CD4-positive, alpha-beta T cell (primary cell): ENCODE results near the gene LACTB. TPM values are rescaled to one million over a fixed set of nuclear protein-coding genes. Genes with fewer than 3 reads are reported as not detected.

Experiments
- ATAC-seq: fragments of 200-7000 bp; cut with Tn5 transposase; one replicate; pipeline ENCODE4 v1.10.0; 2022; ENCODE audit warnings: mild to moderate bottlenecking; ENCODE audit not compliant: poor library complexity
- CTCF ChIA-PET: fragments of 350-600 bp; sonication (Branson Sonifier 250); formaldehyde crosslinking; loops from one replicate; lab custom pipeline; 2021; ENCODE audit warnings: antibody characterized with exemption, inconsistent platforms; lab: Charles Lee
- POLR2A ChIA-PET: fragments of 350-600 bp; sonication (Branson Sonifier 250); formaldehyde crosslinking; loops from one replicate; lab custom pipeline; 2021; ENCODE audit warnings: antibody characterized with exemption, inconsistent platforms; lab: Charles Lee
- DNase-seq, 14 experiments: peaks; one replicate each; pipeline ENCODE4 v3.0.0-alpha.2; 2013 to 2020; ENCODE audit warnings: mixed read lengths in 2 of 14
- H3K27ac ChIP-seq, 2 donors: one replicate each; pipeline versions ENCODE4 v1.5.1 to v1.7.0; 2013; ENCODE audit warnings: low read length in 2 of 2, low read depth in 1 of 2, mild to moderate bottlenecking in 1 of 2
- H3K27me3 ChIP-seq, 2 experiments: 1 replicate in 1 of 2; 2 replicates in 1 of 2; pipeline versions ENCODE4 v1.6.1 to v1.7.0; 2013; ENCODE audit warnings: low read length in 2 of 2, control low read depth in 1 of 2, mild to moderate bottlenecking in 1 of 2, moderate library complexity in 1 of 2; ENCODE audit not compliant: insufficient read depth in 2 of 2, control insufficient read depth in 1 of 2
- H3K36me3 ChIP-seq: one replicate; pipeline ENCODE4 v1.6.1; 2013; ENCODE audit warnings: low read length, control low read depth; ENCODE audit not compliant: insufficient read depth
- H3K4me1 ChIP-seq: one replicate; pipeline ENCODE4 v1.6.1; 2013; ENCODE audit warnings: low read length, control low read depth; ENCODE audit not compliant: insufficient read depth
- H3K4me3 ChIP-seq: one replicate; pipeline ENCODE4 v1.5.1; 2013; ENCODE audit warnings: mild to moderate bottlenecking, low read length, moderate library complexity
- H3K9me3 ChIP-seq, 2 experiments: 1 replicate in 1 of 2; 2 replicates in 1 of 2; pipeline versions ENCODE4 v1.6.1 to v1.7.0; 2013; ENCODE audit warnings: low read length in 2 of 2, mild to moderate bottlenecking in 2 of 2, control low read depth in 1 of 2, moderate library complexity in 1 of 2; ENCODE audit not compliant: control insufficient read depth in 1 of 2, insufficient read depth in 1 of 2
- H3K27ac Mint-ChIP-seq: one replicate; pipeline ENCODE4 v1.8.0; 2020; ENCODE audit warnings: mixed read lengths
- H3K27me3 Mint-ChIP-seq: one replicate; pipeline ENCODE4 v1.8.0; 2021; ENCODE audit warnings: mixed read lengths
- H3K36me3 Mint-ChIP-seq: one replicate; pipeline ENCODE4 v1.8.0; 2021; ENCODE audit warnings: low read depth, mixed read lengths
- H3K4me1 Mint-ChIP-seq: one replicate; pipeline ENCODE4 v1.8.0; 2021; ENCODE audit warnings: low read depth, mixed read lengths
- H3K4me3 Mint-ChIP-seq: one replicate; pipeline ENCODE4 v1.8.0; 2020; ENCODE audit warnings: mild to moderate bottlenecking, mixed read lengths
- H3K9me3 Mint-ChIP-seq: one replicate; pipeline ENCODE4 v1.8.0; 2020; ENCODE audit warnings: mixed read lengths
- CTCF ChIP-seq: fragments of 200-600 bp; IDR thresholded peaks from one replicate; pipeline ENCODE4 v1.8.0; 2022; ENCODE audit warnings: antibody characterized with exemption, mild to moderate bottlenecking
- intact Hi-C, 2 experiments: fragments of 100-400 bp; cut with DNase I in 1 of 2; cut with micrococcal nuclease in 1 of 2; formaldehyde crosslinking; loops; one replicate each; pipeline versions ENCODE4 v1.15.1 to v1.9.0; 2023 to 2025; cut with DNase I, micrococcal nuclease
- total RNA-seq, 174 experiments: library from RNA in 2 of 174; stranded (reverse) in 2 of 174; gene quantifications; one replicate each; pipeline ENCODE4 v1.2.3 and lab custom pipeline; 2021 to 2026

The LACTB gene
- total RNA-seq, 2 experiments from 2014 or later, result 6.9 to 7.0 TPM

GRCh38 chr15:63089260-63090043, 32.2 kb upstream of the LACTB start:
- CTCF ChIA-PET, result interaction anchor here (1.7 kb wide), 1 partner anchor 41 kb away, joined by 6 read pairs; no protein-coding TSS in a partner anchor
- TF ChIP-seq CTCF, result no peak
- Mint-ChIP-seq H3K4me1 (no peaks in the 10 kb centered on the region), H3K36me3 (no peaks in the 10 kb centered on the region), H3K9me3 (no peaks in the 10 kb centered on the region), H3K27ac (no peak overlapping the region), H3K4me3 (no peak overlapping the region), H3K27me3 (no peaks in the 10 kb centered on the region)
- DNase-seq, result no peak
- Histone ChIP-seq H3K36me3 (no peaks in the 10 kb centered on the region), H3K4me3 (no peak overlapping the region), H3K9me3 (no peaks in the 10 kb centered on the region), H3K27ac (no peak overlapping the region), H3K27me3 (no peaks in the 10 kb centered on the region), H3K4me1 (no peaks in the 10 kb centered on the region)
- ATAC-seq, result no peak
- POLR2A ChIA-PET, result no interaction called here
- intact Hi-C loops, result loop anchor here in 1 of 2 experiments (5.0 kb wide), 1 partner anchor 307 kb away; no protein-coding TSS in a partner anchor

GRCh38 chr15:63090472-63090871, 31.2 kb upstream of the LACTB start:
- POLR2A ChIA-PET, result no interaction called here
- H3K9me3 ChIP-seq, result no peaks in the 10 kb centered on the region
- ATAC-seq, result no peak

GRCh38 chr15:63090887-63091286, 30.8 kb upstream of the LACTB start:
- no peak overlapping the region for H3K27ac ChIP-seq
- no peaks in the 10 kb centered on the region for H3K27me3 ChIP-seq
- CTCF ChIA-PET, result interaction anchor here (0.7 kb wide), 1 partner anchor 43 kb away, joined by 3 read pairs; no protein-coding TSS in a partner anchor
- intact Hi-C loops, result loop anchor here in 1 of 2 experiments (5.0 kb wide), 1 partner anchor 309 kb away; no protein-coding TSS in a partner anchor
- ATAC-seq (no peak), DNase-seq (no peak)
- TF ChIP-seq CTCF, result no peak
- H3K4me3 ChIP-seq, result no peak overlapping the region
- H3K4me1 Mint-ChIP-seq, result no peaks in the 10 kb centered on the region
- H3K9me3 Mint-ChIP-seq, result no peaks in the 10 kb centered on the region
- H3K27me3 Mint-ChIP-seq, result no peaks in the 10 kb centered on the region
- POLR2A ChIA-PET, result no interaction called here
- H3K9me3 ChIP-seq, result no peaks in the 10 kb centered on the region
- no peaks in the 10 kb centered on the region for H3K4me1 ChIP-seq
- H3K27ac Mint-ChIP-seq, result no peak overlapping the region
- no peaks in the 10 kb centered on the region for H3K36me3 ChIP-seq
- H3K36me3 Mint-ChIP-seq, result no peaks in the 10 kb centered on the region
- no peak overlapping the region for H3K4me3 Mint-ChIP-seq

More at GRCh38 chr15:63090472-63090871, 31.2 kb upstream of the LACTB start:
- DNase-seq, result no peak
- H3K4me1 Mint-ChIP-seq, result no peaks in the 10 kb centered on the region
- Histone ChIP-seq H3K27ac (no peak overlapping the region), H3K4me1 (no peaks in the 10 kb centered on the region), H3K36me3 (no peaks in the 10 kb centered on the region), H3K27me3 (no peaks in the 10 kb centered on the region), H3K4me3 (no peak overlapping the region)
- intact Hi-C loops, result loop anchor here in 1 of 2 experiments (5.0 kb wide), 1 partner anchor 308 kb away; no protein-coding TSS in a partner anchor
- no peak overlapping the region for H3K4me3 Mint-ChIP-seq
- no peak for TF ChIP-seq CTCF
- no peaks in the 10 kb centered on the region for H3K9me3 Mint-ChIP-seq
- H3K27ac Mint-ChIP-seq, result no peak overlapping the region
- H3K36me3 Mint-ChIP-seq, result no peaks in the 10 kb centered on the region
- no peaks in the 10 kb centered on the region for H3K27me3 Mint-ChIP-seq
- CTCF ChIA-PET, result interaction anchor here (0.7 kb wide), 1 partner anchor 42 kb away, joined by 3 read pairs; no protein-coding TSS in a partner anchor
